ENCODE data around the gene NUP98.
"Not testable (repeated sequence)": the region's sequence is repeated elsewhere in the genome, so short reads cannot be mapped to it uniquely, and the experiment has no call there.

NUP98 gene

DNA sequence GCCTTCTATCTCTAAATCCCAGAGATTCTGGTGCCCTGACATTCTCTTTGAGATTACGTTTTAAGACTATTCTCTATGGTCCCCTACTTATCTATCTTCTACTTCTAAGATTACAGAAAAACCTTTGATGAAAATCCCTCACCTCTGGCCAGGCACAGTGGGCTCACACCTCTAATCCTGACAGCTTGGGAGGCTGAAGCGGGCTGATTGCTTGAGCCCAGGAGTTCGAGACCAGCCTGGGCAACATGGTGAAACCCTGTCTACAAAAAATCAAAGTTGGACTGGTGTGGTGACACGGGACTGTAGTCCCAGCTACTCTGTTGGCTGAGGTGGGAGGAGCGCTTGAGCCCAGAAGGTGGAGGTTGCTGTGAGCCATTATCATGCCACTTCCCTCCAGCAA, 14.4 kb downstream of the NUP98 start:
- DNase-seq (ENCODE audit: low spot score), result no peak
- TF ChIP-seq, protein P1, sequence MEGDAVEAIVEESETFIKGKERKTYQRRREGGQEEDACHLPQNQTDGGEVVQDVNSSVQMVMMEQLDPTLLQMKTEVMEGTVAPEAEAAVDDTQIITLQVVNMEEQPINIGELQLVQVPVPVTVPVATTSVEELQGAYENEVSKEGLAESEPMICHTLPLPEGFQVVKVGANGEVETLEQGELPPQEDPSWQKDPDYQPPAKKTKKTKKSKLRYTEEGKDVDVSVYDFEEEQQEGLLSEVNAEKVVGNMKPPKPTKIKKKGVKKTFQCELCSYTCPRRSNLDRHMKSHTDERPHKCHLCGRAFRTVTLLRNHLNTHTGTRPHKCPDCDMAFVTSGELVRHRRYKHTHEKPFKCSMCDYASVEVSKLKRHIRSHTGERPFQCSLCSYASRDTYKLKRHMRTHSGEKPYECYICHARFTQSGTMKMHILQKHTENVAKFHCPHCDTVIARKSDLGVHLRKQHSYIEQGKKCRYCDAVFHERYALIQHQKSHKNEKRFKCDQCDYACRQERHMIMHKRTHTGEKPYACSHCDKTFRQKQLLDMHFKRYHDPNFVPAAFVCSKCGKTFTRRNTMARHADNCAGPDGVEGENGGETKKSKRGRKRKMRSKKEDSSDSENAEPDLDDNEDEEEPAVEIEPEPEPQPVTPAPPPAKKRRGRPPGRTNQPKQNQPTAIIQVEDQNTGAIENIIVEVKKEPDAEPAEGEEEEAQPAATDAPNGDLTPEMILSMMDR (conservative IDR thresholded peaks at IDR 0.05; ENCODE audit: low read depth), result no peak
- ChIA-PET POLR2A (ENCODE audit: low non-redundant PET) (no interaction called here), CTCF (no interaction called here)
- H3K27ac ChIP-seq, result peak overlapping the region; percentile 37

GRCh38 chr11:3781423-3781822, 15.9 kb downstream of the NUP98 start:
- no peak overlapping the region for H3K27ac ChIP-seq
- ChIA-PET POLR2A (ENCODE audit: low non-redundant PET) (no interaction called here), CTCF (interaction anchor here (0.6 to 1.6 kb wide), 3 partner anchors 14 to 68 kb away, joined by 3 to 5 read pairs (median 4); partner anchors contain the start of gene PGAP2)
- TF ChIP-seq, protein P1 (conservative IDR thresholded peaks at IDR 0.05; ENCODE audit: low read depth), result no peak
- peak; percentile 7 for DNase-seq (ENCODE audit: low spot score)

DNA sequence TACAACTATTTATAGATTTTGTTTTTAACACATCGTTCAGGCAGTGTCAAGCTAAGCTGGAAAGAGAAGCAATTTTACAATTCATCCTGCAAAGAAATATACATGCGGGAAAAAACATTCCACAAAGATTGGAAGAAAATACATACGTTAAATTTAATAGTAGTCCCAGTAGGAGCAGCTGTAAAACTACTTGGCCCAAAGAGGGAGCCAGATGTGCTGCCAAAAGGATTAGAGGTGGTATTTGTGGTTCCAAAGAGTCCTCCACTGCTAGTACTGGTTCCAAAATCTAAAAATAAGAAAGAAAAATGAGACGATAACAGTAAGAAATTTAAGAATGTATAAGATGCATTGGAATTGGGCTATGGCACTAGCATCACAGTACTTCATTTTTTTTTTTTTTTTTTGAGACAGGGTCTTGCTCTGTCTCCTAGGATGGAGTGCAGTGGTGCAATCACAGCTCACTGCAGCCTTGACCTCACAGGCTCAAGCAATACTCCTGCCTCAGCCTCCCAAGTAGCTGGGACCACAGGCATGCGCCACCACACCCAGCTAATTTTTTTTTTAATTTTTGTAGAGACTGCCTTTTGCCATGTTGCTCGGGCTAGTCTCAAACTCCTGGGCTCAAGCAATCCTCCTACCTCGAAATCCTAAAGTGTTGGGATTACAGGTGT, 21.5 kb downstream of the NUP98 start:
- no peak for DNase-seq (ENCODE audit: low spot score)
- ChIA-PET CTCF (interaction anchor here (0.6 to 0.8 kb wide), 3 partner anchors 9 to 35 kb away, joined by 3 to 4 read pairs (median 3); no protein-coding TSS in a partner anchor), POLR2A (ENCODE audit: low non-redundant PET) (no interaction called here)
- H3K27ac ChIP-seq, result no peak overlapping the region
- TF ChIP-seq, protein P1 (conservative IDR thresholded peaks at IDR 0.05; ENCODE audit: low read depth), result no peak

- POLR2A ChIA-PET (ENCODE audit: low non-redundant PET), result no interaction called here
- no peak for DNase-seq (ENCODE audit: low spot score)
- TF ChIP-seq, protein P1 (conservative IDR thresholded peaks at IDR 0.05; ENCODE audit: low read depth), result no peak
- CTCF ChIA-PET, result interaction anchor here (0.6 kb wide), 1 partner anchor 76 kb away, joined by 3 read pairs; no protein-coding TSS in a partner anchor
- H3K27ac ChIP-seq, result no peak overlapping the region
Observed at GRCh38 chr11:3773180-3773579, 24.2 kb downstream of the NUP98 start.

DNA sequence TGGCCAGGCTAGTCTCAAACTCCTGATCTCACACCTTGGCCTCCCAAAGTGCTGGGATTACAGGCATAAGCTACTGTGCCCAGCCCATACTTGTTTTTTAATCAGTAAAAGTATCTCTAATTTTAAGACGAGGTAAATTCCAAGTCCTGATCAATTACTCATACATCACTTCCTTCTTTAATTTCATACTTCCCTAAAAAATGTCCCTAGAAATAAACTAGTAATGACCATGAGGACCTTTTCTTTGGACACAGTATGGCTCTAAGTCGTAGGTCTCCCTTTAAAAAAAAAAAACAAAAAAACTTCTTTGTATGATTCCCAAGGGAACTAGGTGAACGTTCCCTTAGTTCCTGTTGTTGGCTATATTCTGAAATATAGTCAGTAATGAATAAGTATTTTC, 29.8 kb downstream of the NUP98 start:
- TF ChIP-seq, protein P1 (conservative IDR thresholded peaks at IDR 0.05; ENCODE audit: low read depth), result no peak
- no peak for DNase-seq (ENCODE audit: low spot score)
- ChIA-PET POLR2A (ENCODE audit: low non-redundant PET) (no interaction called here), CTCF (no interaction called here)
- H3K27ac ChIP-seq, result no peak overlapping the region

- H3K27ac ChIP-seq; DNase-seq (ENCODE audit: low spot score); POLR2A ChIA-PET (ENCODE audit: low non-redundant PET): not testable (repeated sequence)
- CTCF ChIA-PET, result interaction anchor here (0.5 to 0.6 kb wide), 2 partner anchors 9 to 14 kb away, joined by 4 read pairs; no protein-coding TSS in a partner anchor
Observed at GRCh38 chr11:3766836-3767235, 30.5 kb downstream of the NUP98 start.

- no peak for DNase-seq (ENCODE audit: low spot score)
- TF ChIP-seq, protein P1 (conservative IDR thresholded peaks at IDR 0.05; ENCODE audit: low read depth), result no peak
- ChIA-PET CTCF (no interaction called here), POLR2A (ENCODE audit: low non-redundant PET) (no interaction called here)
- no peak overlapping the region for H3K27ac ChIP-seq
Observed at GRCh38 chr11:3764266-3764665, 33.1 kb downstream of the NUP98 start.
